GM21528 (cell line): ENCODE results near the gene USP44.

ENCODE experiments used
- ATAC-seq: cut with Tn5 transposase; IDR thresholded peaks from one replicate; pipeline ENCODE4 v1.9.1; 2021; ENCODE audit warnings: mild to moderate bottlenecking, moderate library complexity; ENCODE audit not compliant: unreplicated experiment, low FRiP score

Gene USP44

DNA sequence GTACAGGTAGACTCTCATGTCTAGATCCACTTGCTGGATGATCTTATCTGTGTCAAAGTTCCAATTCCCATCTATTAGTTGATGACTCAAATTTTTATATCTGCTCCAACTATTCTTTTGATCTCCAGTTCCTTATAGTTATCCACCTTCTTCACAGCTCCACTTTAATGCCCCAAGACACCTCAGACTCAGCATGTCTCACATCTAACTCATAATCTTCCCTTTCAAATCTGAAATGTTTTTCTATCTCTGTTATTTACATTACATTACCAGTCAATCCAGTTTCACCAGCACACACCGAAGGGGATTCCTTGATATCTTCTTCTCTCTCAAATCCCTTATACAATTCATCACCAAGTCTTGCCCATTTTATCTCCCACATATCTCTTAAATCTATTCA is 81.0 kb downstream of the USP44 start:
- no peak for ATAC-seq
